ENCODE results near the gene CTSL. TPM values are rescaled to one million over a fixed set of nuclear protein-coding genes. Genes with fewer than 3 reads are reported as not detected.

Gene CTSL
- total and polyA plus RNA-seq, 2 of the 13 experiments (the other 11 are each of a cell fraction or from before 2014, with no cell fraction given), result 78.1 to 113 TPM

DNA sequence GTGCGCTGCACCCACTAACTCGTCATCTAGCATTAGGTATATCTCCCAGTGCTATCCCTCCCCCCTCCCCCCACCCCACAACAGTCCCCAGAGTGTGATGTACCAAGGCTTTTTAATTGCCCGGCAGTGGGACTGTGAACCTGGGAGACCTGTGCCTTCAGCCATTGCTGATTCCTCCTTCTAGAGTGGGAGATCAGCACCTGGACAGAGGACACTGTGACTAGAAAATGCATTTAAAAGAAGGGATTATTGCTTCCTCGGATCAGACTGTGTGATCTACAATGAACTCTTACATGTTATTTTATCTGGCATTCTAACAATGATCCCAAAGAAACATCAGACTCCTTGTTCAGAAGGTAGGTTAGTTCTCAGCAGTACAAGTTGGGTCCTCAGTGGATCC is 25.9 kb downstream of the CTSL start:
- WGBS (ENCODE audit: low lambda C conversion rate), result 2% methylated on average over 4 of the region's 4 CpGs
- no peak for TF ChIP-seq PTBP1 (IDR thresholded peaks at IDR 0.05; ENCODE audit: low read depth, low read length, poor library complexity, severe bottlenecking)
- TF ChIP-seq, protein P1, sequence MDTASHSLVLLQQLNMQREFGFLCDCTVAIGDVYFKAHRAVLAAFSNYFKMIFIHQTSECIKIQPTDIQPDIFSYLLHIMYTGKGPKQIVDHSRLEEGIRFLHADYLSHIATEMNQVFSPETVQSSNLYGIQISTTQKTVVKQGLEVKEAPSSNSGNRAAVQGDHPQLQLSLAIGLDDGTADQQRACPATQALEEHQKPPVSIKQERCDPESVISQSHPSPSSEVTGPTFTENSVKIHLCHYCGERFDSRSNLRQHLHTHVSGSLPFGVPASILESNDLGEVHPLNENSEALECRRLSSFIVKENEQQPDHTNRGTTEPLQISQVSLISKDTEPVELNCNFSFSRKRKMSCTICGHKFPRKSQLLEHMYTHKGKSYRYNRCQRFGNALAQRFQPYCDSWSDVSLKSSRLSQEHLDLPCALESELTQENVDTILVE (CRISPR knock-in tag; IDR thresholded peaks at IDR 0.05), result no peak
- TF ChIP-seq EEA1 (CRISPR knock-in tag; IDR thresholded peaks at IDR 0.05; ENCODE audit: borderline replicate concordance), result no peak
- TF ChIP-seq, protein P2, sequence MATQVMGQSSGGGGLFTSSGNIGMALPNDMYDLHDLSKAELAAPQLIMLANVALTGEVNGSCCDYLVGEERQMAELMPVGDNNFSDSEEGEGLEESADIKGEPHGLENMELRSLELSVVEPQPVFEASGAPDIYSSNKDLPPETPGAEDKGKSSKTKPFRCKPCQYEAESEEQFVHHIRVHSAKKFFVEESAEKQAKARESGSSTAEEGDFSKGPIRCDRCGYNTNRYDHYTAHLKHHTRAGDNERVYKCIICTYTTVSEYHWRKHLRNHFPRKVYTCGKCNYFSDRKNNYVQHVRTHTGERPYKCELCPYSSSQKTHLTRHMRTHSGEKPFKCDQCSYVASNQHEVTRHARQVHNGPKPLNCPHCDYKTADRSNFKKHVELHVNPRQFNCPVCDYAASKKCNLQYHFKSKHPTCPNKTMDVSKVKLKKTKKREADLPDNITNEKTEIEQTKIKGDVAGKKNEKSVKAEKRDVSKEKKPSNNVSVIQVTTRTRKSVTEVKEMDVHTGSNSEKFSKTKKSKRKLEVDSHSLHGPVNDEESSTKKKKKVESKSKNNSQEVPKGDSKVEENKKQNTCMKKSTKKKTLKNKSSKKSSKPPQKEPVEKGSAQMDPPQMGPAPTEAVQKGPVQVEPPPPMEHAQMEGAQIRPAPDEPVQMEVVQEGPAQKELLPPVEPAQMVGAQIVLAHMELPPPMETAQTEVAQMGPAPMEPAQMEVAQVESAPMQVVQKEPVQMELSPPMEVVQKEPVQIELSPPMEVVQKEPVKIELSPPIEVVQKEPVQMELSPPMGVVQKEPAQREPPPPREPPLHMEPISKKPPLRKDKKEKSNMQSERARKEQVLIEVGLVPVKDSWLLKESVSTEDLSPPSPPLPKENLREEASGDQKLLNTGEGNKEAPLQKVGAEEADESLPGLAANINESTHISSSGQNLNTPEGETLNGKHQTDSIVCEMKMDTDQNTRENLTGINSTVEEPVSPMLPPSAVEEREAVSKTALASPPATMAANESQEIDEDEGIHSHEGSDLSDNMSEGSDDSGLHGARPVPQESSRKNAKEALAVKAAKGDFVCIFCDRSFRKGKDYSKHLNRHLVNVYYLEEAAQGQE (IDR thresholded peaks at IDR 0.05; ENCODE audit: borderline replicate concordance in 1 of 2, low read depth in 1 of 2, low read length in 2 of 2), result peak in 1 of 2 experiments; percentile 81; a peak in 2 of 4 replicates
- no peak for TF ChIP-seq ZFP82 (CRISPR knock-in tag; IDR thresholded peaks at IDR 0.05; ENCODE audit: borderline replicate concordance)
- H3K4me1 ChIP-seq (ENCODE audit: insufficient read depth, low read length), result peaks cover 5% of the 10 kb centered on the region; the same call in 1 of the 2 replicates
- no peaks in the 10 kb centered on the region for H3K36me3 ChIP-seq (replicated peaks in 1 of 2; ENCODE audit: control insufficient read depth in 1 of 2, insufficient read depth in 2 of 2, low read length in 2 of 2)
- no peak overlapping the region for H2AFZ ChIP-seq (ENCODE audit: low read length)
- FAIRE-seq (no peak), DNase-seq (ENCODE audit: low spot score) (no peak), ATAC-seq (no peak)
- H3K27me3 ChIP-seq (ENCODE audit: control insufficient read depth in 1 of 2, insufficient read depth in 2 of 2, low read length in 2 of 2), result no peaks in the 10 kb centered on the region
- H3K9me3 ChIP-seq (ENCODE audit: low read length), result peaks cover 6% of the 10 kb centered on the region; the same call in 1 of the 2 replicates
- no peak overlapping the region for H3K4me2 ChIP-seq (ENCODE audit: low read depth, low read length)
- no peak overlapping the region for H3K27ac ChIP-seq (ENCODE audit: extremely low read length, insufficient read depth, low read length)
- BruUV-seq (replicated peaks), result no TSS peak
- ChIA-PET POLR2A (no interaction called here), CTCF (ENCODE audit: low intra/inter-chr PET ratio, low total read pairs) (no interaction called here)
- intact Hi-C loops (cut with micrococcal nuclease; ENCODE audit: unreplicated experiment), result no loop called here
- in situ Hi-C loops (cut with HindIII; ENCODE audit: extremely low pct_ligation_motif_present, low pct_unique_long_range_greater_than_20kb), result no loop called here
- no peaks in the 10 kb centered on the region for H3K79me2 ChIP-seq (ENCODE audit: insufficient read depth, low read length)
- no peak overlapping the region for H3K4me3 ChIP-seq (replicated peaks in 1 of 3; ENCODE audit: insufficient read depth in 1 of 3, low read depth in 2 of 3, low read length in 3 of 3)
- no peaks in the 10 kb centered on the region for H4K20me1 ChIP-seq (ENCODE audit: insufficient read depth, low read length)
- H3K9ac ChIP-seq (ENCODE audit: insufficient read depth, low read depth, low read length), result no peak overlapping the region
